Fibroblast of skin of left quadriceps (primary cell): ENCODE results near the gene PLXNA1.

Experiments used
- DNase-seq, 2 experiments: peaks; one replicate each; pipeline ENCODE4 v3.0.0-alpha.2; 2013; ENCODE audit warnings: low read depth in 2 of 2

Gene PLXNA1

DNA sequence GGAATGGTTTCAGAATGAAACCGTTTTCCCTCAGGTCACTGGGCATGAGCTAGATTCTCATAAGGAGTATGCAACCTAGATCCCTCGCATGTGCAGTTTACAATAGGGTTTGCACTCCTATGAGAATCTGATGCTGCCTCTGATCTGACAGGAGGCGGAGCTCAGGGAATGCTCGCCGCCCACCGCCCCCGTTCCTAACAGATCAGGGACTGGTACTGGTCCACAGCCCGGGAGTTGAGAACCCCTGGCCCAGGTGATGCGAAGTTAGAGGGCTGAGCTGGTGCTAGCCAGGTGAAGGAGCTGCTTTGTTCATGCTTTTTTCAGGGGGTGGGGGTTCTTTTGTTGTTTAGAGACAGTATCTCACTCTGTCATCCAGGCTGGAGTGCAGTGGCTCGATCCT lies 15.5 kb upstream of the PLXNA1 start:
- DNase-seq = no peak

DNA sequence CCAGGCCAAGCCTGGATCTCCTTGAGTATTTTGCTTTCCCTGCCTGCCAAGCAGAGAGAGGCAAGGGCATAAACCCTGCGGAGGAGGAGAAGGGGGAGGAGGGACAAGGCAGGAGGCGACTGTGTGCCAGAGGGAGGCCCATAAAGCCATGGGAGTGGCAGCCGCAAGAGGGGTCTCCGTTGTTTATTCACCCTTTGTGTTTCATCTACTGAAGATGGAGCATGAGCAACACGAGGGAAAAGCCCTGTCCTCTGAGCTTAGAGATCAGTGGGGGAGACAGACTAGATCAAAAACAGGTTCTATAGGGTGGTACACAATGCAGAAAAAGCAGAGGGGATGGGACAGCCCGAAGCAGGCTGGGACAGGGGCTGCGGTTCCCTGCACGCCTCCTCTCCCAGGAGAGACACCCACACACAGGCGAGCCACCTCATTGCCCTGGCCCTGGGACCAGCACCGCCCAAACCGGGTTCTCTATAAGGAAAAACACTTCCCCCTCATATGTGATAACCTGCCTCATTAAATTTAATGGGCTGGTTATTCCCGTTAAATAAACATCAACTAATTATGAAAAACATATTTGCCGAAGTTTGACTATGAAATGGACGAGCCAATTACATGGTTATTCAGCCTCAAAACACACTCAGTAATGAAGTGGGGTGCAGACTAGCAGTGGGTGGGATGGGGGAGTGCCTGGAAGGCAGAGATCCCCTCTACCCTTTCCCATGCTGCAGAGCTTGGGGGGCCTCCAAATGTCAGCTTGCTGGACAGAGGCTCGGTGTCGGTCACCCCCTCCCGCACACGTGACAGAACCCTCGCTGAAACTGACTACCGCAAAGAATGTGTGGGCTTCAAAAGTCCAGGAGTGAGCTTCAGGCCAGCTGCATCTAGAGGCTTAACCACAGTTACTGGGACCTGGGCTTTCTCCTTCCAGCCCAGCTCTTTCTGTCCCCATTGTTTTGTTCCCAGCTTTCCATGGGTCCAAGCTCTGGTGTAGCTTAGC lies 14.2 kb upstream of the PLXNA1 start:
- DNase-seq = no peak

DNA sequence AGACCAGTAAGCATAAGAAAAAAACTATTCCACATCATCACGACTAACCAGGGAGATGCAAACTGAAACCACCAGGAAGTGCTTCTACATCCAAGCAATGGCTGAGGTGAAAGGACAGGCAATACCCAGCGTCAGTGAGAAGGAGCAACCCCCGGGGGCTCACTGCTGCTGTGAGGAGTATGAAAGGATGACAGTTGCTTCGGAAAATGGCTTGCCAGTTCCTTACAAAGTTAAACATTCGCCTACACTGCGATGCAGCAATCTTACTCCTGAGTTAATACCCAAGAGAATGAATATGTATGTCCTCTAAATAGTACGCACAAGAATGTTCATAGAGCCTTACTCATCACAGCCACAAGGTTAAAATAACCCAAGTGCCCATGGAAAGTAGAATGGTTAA lies 13.3 kb upstream of the PLXNA1 start:
- no peak for DNase-seq

DNA sequence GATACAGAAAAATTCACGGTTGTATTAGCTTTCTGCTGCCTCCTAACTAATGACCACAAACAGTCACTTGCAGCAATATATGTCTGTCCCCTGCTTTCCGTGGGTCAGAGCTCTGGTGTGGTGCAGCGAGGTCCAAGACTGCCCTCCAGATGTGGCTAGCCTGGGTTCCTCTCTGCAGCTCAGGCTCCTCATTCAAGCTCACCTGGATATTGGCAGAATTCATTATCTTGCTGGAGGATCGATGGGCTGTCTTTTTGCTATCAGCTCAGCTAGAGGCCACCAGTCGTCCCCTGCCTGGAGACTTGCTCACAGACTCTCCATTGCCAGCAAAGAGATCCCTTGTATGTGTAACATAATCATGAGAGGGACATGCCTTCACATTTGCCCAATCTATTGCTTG lies 12.8 kb upstream of the PLXNA1 start:
- DNase-seq = no peak

DNA sequence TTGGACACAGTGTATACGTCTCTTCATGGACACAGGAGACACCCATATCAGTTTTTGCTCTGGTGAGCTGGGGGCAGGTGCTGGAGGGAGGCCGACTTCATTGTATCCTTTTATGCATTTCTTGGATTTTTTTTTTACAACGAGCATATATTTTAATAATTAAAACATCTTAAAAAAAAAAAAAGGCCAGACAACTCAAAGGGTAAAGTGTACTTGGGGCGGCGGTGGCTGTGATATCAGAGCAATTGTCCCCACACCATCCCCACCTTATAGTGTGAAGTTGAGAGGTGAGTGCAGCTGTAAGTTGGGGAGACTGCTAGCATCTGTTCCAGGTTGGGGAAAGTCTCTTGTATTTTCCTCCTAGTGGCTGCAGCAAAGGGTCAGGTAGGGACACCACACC lies 12.0 kb upstream of the PLXNA1 start:
- DNase-seq = no peak

DNA sequence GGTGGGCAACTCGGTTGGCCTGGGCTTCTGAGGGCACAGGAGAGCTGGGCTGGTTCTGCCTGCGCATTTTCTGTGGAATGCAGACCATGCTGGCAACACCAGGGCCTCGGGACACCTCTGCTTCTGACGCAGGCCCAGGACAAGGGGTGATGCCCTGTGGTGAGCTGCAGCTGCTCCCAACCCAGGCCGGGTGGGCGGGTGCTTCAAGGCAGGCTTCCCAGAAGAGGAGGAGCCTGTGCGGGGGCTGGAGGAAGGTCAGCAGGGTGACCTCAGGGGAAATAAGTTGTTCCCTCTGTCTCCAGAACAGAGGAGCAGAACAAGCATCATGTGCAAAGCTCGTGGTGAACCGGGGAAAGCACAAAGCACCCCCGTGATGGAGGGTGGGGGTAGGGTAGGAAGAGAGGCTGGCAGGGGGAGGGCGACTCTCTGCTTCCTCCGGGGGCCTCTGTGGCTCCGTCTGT lies 11.0 kb upstream of the PLXNA1 start:
- no peak for DNase-seq

DNA sequence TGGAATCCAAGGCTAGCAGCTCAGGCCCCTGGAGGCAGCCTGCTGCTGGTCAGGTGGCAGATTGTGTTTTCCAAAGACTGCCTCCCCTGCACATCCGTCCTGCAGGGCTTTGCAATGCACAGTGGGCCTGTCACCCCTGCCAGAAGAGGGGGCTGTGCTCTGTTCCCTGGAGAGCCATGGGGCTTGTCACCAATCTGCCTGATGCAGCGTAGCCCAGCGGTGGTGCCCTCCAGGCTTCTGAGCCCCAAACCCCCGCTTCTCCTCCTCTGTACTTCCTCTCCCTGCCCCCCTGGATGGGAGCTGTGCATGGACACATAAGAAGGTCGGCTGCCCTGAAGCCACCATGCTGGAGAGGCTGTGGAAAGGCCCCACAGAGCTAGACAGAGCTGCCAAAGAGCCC lies 10.0 kb upstream of the PLXNA1 start:
- DNase-seq = no peak

DNA sequence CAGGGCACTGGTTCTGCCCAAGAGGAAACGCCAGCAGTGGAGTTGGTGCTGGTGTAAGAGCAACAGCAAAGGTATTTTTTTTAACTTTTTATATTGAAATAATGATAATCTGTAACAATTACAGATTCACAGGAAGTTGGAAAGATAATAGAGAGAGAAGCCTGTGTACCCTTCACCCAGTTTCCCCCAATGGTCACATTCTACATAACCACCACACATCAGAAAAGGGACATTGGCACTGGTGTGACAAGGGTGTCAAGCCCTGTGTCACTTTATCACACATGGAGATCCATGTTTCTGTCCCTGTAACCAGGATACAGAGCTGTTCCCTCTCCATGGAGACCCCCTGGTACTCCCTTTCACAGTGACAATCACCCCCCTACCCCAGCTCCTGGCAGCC lies 9.1 kb upstream of the PLXNA1 start:
- DNase-seq = no peak

DNA sequence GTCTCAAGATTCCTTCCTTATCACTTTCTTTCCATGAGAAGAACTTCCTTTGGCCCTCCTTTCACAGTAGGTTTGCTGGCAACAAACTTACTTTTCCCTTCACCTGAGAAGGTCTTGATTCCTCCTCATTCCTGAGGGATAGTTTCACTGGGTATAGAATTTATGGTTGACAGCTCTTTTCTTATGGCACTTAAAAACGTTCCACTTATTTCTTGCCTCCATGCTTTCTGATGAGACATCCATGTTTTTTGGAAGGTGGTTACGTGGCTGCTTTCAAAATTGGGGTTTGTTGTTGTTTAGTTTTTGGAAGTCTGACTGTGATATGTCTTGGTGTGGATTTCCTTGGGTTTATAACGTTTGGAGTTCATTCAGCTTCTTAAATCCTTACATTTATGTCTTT lies 8.2 kb upstream of the PLXNA1 start:
- DNase-seq = no peak

DNA sequence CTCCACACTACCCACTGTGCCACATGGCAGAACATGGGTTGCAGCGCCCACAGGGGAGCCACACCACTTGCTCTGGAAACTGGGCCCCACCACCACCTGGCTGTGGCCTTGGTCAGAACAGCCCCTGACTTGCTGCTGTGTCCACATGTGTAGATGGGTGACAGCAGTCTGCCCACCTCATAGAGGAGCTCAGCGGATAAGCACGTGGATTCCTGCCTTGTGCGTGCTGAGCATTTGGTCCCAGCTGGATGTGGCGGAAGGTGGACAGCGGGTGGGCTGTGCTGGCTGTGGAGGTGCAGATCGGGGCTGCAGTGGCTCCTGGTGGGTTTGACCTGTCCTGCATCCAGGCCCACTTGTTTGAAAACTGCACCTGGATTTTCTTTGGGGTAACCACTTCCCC lies 6.0 kb upstream of the PLXNA1 start:
- no peak for DNase-seq

DNA sequence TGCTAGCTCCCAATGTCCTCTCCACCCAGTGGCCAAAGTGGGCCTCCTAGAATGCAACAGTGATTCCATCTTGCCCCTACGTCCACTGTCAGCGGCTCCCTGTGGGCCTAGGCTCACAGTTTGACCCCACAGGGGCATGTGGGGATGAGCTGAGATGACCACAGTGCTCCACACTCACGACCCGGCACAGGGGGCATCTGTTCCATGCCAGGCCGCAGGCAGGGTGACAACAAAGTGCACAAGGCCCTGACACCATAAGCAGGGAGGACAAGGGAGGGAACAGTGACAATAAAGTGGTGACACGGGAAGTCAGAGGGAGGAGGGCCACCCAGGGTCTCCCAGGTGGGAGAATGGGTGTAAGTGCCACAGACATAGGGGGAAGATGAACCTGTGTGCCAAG lies 5.1 kb upstream of the PLXNA1 start:
- no peak for DNase-seq

DNA sequence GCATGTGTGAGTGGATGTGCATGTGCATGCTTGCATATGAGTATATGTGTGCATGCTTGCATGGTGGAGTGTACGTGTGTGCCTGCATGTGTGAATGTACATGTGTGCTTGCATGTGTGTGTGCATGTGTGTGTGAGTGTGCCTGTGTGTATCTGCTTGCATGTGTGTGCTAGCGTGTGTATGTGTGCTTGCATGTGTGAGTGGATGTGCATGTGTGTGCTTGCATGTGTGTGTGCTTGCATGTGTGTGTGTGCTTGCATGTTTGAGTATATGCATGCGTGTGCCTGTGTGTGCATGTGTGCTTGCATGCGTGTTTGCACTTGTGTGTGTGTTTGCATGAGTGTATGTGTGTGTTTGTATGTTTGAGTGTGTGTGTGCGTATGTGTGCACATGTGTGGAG lies 4.6 kb upstream of the PLXNA1 start:
- DNase-seq = no peak

DNA sequence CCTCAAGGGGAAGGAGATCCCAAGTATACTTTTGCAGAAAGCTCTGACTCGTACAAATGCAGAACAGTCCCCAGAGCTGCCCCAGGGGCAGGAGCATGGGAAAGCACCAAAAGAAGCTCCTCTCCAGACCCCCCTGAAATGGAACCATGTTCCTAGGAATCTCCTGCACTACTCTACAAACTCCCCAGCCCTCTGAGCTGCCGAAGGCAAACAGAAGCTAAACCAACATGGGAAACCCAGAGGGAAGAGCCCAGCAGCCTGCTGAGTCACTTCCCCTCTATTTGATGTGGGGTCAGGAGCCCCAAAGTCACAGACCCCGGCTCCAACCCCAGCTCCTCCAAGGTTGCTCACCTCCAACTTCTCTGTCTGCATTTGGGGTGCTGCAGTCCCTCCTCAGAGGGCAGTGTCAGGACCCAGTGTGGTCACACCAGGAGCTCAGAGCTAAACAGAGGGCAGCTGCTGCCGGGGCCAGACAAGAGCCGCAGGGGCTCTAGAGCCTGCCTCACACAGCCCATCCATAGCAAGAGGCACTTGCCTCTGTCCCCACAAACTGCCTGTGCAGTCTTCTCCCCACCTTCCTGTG lies 3.8 kb upstream of the PLXNA1 start:
- no peak for DNase-seq

DNA sequence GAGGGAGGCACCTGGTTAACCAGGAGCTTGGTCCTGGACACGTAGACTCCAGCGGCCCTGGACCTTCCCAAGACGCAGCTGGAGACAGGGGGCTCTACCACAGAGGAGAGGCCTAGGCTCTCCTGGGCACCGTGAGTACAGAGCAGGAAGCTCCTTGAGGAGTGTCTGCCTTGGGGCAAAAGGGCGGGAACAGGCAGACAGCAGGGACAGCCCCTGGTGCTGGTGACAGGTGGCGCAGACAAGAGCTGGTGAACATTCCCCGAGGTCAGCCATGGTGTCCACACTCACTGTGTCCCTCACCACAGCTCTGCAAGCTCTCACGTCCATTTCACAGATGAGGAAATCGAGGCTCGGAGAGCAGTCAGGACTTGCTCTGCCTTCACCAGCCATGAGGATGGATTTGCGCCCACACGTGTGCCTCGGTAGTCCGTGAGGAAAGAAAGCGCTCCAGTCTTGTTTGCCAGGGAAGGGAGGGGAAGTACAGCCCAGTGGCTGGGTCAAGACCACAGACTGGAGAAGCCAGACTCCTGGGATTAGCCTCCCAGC lies 2.6 kb upstream of the PLXNA1 start:
- DNase-seq = no peak

DNA sequence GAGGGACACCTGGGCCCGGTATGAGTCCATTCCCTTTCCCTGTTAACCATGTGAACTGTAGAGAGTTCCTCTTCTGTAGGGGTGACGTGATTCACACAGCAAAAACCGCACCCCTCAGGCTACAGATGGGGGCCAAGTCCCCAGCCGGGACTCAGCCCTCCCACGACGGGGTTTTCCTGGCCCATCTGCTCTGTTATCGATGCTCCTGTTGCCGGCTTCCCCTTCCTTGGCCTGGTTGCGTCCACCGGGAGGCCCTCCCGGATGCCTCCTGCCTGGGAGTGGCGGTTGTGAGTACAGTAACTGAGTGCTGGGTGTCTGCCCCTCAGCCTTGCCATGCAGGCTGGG lies 817 bp upstream of the PLXNA1 start:
- DNase-seq = no peak

DNA sequence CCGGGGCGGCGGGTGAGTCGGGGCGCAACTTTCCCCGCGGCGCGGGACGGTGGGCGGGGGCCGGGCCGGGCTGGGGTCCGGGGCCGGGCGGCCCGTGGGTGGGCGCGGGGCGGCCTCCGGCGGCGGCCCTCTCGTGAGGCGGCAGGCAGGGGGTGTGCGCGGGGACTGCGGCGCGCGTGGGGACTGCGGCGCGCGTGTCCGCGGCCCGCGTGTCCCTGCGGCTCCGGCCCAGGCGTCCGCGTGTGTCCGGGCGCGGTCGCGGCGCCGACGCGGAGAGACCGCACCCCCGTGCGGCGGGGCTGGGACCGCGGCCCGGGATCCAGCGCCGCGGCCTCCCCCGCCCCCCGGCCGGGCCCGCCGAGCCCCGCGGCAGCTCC lies 349 bp downstream of the PLXNA1 start:
- no peak for DNase-seq

DNA sequence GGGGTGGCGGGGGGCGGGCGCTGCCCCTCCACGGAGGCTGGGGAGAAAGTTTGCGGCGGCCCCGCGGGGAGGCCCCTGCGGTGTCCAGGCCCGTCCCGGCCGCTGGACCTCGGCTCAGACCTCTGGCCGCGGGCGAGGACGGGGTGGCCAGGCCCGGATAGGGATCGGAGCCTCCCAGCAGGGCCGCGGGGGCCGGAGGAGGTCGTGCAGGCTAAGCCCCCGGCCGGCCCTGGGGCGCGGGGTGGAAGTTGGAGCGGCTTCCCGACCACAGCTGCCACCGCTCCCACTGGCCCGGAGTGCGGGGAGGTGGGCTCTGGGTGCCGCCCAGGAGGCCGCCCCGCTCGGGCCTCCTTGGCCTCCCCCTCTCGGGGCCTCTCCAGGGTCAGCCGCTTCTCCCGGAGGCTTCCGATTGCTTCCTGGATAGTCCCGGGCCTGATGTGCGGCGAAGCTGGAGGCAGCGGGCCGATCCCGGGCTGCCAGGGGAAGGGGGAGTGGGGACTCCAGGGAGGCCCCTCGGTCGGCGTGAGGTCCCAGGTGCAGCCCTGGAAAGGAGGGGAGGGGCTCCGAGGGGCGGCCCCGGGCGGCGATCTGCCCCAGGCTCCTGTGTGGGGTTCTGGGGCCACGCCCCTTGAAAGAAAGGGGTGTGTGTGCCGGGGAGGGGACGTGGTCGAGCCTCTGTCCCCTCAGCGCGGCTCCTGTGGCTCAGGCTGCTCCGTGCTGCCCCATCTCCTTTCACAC lies 907 bp downstream of the PLXNA1 start:
- no peak for DNase-seq

DNA sequence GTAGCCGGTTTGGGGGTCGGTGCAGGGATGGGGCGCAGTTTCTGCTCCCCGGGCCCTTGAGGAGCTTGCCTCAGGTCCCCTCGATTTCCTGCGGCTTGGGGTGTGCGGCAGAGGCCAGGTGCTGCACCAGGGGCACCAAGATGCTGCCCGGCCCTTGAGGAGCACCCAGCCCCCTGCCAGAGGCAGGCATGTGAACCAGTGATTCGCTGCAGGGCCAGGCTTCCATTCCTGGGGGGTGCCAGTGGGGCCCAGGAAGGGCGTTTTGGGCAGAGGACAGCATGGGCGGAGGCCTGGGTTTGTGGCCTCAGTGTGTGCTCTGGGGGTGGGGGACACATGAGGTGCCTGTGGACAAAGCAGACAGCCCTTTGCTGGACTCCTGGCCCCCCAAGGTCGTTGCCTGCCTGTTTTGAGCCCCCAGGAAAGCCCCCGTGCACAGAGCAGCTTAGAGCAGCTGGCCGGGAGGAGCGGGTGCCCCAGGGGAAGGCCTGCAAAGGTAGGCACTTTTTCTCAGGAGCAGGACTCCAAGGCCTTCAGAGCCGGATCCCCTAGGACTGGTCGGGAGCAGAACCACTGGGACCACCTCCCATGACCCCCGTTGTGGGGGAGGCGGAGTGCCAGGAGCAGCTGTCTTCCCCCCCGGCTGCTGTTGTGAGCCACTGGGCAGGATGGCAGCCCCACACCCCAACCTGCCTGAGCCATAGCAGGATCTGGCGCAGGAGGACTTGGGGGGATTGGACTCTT lies 1.6 kb downstream of the PLXNA1 start:
- DNase-seq = no peak

DNA sequence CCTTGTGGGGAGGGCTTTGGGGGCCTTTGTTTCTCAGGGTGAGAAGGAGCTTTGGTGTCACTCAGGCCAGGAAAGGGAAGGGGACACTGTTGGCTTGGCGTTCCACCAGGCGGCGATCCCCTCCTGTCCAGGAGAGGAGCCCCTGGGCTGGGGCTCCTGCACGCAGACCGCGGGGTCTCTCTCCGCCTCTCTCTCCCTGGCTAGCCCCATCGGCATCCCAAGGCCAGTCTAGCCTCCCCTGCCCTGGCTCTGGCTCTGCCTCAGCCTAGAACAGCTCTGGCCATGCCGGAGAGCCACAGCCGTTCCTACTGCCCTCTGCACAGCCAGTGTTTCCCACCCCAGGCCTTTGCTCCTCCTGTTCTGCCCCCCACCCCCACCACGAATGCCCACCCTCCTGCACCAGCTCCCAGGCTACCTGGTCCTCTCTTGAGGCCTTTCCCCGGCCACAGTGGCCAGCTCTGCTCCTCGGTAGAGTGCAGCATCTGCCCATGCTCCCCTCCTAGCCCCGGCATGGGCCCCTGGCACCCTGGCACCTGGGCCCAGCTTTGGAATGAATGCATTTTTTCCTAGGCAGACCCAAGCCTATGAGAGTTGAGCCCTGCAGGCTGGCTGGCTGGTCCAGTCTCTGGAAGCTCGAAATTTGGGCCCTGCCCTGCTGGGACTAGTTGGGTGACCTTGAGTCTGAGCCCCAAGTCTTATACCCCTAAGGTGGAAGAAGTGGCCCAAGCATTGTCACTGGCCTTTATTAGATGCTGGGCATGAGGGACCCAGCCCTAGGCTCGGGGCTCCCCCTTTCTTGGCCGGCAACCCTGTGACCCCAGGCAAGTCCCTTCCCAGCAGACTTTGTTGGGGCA lies 2.4 kb downstream of the PLXNA1 start:
- no peak for DNase-seq

DNA sequence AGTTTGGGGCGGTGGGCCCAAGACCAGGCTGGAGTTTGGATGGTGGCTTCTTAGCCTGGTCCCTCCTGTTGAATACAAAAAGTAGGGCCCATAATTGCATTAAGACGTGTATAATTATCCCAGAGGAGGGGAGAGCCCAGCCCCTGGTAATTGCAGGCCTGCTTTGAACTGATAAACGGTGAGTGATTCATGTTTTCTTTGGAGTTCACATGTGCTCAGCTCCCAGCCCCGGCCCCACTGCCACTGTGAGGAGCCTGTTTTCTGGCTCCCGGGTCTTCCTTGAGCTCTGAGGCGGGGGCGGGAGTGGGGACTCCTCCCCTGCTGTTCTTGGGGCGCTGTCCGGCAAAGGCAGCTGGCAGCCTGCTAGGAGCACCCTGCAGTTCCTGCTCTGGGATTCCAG lies 3.1 kb downstream of the PLXNA1 start:
- DNase-seq = no peak

DNA sequence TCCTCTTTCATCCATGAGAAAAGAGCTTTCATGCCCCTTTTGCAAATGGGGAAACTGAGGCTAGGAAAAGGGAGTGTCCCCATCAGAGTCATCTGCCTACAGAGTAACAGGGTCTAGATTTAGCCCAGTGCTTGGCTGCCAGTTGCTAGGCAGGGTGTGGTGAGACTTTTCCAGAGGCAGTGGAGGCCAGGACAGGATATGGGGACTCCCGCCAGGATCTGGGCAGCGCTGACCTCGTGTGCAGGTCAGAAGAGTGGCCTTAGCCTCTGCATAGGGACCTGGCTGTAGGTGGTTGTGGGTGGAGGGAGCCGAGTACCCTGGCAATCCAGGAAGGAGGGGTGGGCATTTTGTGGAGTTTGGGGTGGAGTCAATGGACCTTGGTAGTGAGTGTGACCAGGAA lies 4.2 kb downstream of the PLXNA1 start:
- DNase-seq = no peak
